HG02798 (cell line): ENCODE measurements around the gene ZNF512B.
"Not testable (repeated sequence)": the region's sequence is repeated elsewhere in the genome, so short reads cannot be mapped to it uniquely, and the experiment has no call there.

Experiments used
- ATAC-seq: cut with Tn5 transposase; IDR thresholded peaks from one replicate; pipeline ENCODE4 v1.9.1; 2021; ENCODE audit warnings: mild to moderate bottlenecking; ENCODE audit not compliant: unreplicated experiment, poor library complexity

ZNF512B gene

GRCh38 chr20:63979229-63979556 is 9.5 kb upstream of the ZNF512B start:
- ATAC-seq: no peak

DNA sequence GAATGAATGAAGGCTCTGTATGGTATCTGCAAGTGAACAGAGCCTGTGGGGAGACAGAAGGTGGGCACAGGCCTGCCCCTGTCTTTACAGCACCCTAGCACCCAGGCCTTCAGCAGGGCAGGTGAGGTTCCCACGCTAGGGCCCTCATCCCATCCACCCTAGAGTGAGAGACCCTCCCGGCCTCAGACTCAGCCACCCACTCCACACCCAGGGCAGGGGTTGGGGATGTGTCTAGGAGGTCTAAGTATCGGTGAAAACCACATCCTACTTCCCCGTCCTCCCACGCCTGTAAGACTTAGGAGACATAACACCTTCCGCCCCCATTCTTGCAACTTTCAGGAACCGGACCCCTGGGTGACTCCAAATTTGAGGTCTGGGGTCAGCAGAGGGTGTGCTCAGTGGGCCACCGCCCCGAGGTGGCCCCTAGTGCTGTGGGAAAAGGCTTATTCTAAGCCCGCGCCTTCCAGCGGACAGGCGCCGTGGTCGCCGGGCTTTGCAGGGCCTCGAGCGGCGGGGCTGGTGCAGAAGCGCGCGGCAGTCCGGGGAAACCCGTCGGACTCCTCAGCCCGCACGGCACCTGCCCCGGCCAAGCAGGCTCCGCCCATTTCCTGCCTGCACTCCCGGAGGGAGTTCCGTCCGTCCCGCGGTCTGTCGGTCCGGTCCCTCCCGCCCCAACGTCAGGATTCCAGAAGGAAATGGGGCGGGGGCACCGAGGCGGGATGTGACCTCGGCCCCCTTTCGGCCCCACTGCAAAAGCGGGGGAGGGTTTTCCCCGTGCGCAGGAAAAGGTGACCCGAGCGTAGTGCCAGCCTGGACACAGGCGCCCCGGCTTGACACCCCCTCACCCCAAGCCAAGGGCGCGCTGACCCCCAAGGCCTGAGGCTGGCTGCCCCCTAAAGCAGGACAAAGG is 8.8 kb upstream of the ZNF512B start:
- ATAC-seq: peak; percentile 44

DNA sequence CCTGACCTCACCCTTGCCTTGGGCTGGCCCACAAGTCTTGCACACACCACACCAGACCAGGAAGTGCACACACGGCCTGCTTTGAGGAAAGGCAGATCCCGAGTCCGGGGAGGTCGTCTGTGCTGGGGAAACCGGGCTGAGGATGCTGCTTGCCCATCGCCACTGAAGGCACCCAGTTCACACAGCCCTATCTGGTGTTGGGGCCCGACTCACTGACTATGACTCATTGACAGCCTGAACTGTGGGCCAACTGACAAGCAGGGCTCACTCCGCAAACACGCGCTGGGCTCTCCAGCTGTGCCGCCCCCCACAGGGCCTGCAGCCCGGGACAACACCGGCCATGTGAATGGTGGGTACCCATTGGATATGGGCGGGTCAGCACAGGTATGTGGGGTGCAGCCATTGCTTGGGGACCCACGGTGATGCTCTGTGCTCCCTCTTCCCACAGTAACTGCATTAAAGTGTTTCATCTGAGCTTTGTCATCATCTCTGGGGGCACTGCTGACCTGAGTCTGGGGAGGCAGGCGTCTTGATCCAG is 8.1 kb upstream of the ZNF512B start:
- ATAC-seq: no peak

DNA sequence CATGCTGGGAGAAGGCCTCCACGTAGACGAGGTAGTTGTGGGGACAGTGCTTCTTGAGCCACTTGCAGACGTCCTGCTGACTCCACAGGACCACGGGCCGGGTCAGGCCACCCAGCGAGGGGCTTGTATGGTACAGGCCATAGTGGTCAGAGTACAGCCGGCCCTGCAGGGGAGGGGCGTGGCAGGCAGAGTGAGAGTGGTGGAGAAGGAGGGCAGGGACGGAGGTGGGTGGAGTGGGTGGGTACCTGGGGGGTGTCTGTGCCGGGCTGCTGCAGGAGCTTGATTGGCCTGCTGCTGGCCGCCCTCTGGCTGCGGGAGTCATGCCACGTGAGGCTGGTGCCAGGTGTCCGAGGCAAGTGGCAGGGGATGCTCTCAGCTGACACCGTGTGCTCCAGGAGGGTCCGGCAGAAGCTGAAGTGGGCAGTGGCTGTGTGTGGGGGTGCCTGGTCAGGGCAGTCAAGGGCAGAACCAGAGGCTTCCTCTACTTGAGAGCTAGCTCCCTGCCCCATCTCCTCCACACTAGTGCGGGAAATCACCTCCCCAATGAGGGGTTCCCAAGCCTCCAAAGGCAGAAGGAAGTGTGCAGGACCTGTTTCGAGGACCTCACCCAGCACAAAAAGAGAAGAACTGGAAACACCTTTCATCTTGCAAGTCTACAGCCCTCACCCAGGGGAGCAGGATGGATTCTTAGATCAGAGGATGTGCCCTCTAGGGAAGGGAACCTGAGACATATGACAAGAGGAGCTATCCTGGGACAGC is 7.4 kb upstream of the ZNF512B start:
- ATAC-seq: no peak

DNA sequence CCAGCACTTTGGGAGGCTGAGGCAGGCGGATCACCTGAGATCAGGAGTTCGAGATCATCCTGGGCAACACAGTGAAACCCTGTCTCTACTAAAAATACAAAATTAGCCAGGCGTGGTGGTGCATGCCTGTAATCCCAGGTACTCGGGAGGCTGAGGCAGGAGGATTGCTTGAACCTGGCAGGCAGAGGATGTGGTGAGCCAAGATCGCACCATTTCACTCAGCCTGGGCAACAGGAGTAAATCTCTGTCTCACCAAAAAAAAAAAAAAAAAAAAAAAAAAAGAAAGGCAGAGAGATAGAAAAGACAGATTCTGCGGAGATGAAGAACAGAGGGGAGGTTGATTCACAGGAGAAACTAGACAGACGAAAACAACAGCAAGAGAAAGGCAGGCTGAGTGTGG is 6.8 kb upstream of the ZNF512B start:
- ATAC-seq: not testable (repeated sequence)

DNA sequence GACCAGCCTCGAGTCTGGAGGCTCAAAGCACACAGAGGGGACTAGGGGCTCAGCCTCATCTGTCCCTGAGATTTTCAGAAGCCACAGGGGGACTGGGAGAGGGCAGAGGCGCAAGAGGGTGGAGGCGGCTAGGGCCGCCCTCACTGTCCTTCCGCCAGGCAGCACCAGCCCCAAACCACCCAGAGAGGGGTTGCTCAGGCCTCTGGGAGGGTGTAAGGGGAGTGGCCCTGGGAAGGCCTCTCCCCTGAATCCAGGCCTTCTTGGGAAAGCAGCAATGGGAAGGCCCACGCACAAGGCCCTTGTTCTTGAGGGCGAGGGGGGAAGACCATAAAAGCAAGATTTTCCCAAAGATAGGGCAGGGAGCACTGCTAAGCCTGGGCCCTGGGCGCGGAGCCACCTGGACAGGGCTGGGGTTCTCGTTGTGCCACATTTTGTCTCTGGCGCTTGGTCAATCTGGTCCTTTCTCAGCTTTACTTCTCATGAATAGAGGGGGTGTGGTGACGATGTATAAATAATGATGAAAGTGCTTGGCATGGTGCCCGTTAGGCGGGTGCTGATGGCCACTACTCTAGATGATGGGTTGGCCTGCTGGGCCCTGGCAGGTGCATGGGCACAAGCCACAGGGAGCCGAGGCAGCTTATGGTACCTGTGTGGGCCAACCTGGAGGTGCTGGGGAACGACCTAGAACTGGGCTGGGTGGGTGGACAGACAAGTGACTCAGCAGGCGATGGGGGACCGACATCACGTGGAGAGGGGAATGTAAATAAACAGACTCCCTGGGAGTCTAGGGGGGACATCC is 4.9 kb upstream of the ZNF512B start:
- no peak for ATAC-seq

DNA sequence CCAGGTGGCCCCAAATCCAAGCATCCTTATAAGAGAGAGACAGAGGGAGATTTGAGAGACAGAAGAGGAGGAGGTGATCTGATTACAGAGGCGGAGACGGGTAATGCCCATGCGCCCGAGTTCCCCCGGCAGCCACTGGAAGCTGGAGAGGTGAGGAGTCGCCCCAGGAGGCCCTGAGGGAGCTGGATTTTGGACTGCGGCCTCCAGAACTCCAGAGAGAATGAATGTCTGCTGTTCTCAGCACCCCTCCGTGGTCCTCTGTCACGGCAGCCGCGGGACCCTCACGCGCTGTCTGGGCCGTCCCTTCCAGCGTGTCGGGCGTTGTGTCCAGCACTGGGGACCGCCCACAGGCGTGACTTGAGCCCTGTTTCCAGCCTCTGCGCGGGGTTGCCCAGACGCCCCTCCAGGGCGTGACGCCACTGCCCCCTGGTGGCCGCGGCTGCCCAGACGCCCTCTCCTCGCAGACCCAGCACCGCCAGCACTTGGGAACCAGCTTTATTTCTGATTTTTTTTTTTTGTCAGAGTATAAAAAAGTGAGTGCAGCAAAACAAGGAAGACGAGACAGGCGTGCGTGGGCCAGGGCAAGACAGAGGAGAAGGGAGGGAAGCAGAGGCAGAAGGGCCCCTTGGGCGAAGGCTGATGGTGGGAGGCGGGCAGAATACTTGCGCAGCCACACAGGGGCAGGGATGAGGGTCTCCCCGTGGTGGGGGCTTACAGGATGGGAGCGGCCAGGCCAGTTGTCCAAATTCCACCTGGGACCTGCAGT is 4.1 kb upstream of the ZNF512B start:
- peak; percentile 46 for ATAC-seq

DNA sequence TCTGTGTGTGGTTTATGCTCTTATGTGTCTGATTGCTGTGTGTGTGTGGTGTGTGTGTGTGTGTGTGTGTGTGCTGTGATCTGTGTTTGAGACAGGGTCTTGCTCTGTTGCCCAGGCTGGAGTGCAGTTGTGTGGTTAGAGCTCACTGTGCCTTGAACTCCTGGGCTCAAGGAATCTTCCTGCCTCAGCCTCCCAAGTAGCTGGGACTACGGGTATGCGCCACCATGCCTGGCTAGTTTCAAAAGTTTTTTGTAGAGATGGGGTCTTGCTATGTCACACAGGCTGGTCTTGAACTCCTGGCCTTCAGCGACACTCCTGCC is 3.4 kb upstream of the ZNF512B start:
- ATAC-seq: no peak

DNA sequence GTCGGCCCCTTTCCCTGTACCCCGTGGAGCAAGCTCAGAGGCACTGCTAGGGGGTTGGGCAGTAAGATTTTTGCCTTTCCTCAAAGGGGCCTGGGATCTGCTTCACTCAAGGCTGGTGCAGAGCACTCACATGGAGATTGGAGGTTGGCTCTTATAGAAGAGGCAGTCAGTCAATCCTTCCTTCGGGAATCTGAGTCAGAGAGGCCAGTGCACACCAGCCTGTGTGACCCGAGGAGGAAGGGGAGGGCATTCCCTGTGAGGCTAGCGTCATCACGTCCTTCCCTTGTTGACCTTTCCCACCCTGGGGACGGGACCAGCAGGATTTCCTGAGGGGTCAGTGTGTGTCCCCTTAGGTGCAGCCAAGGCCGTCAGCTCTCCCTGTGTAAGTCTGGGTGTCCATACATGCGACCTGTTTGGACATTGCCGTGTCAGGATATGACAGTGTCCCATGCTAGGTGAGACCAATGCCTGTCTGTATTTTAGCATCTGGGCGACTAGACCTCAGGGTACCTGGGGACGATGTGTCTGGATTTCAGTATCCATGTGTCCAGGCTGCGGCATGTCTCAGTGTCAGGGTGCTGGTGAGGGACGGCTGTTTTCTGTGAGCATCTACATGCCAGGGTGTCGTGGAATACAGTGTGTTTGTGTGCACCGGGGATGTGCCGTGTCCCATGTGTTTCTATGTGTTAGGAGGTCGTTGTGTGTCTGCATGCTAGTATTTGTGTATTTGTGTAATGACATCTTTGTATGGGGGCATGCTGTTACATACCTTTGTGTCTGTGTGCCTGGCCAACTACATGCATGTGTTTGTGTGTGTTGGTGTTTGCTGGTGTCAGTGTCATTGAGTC is 2.8 kb upstream of the ZNF512B start:
- ATAC-seq: no peak

- not testable (repeated sequence) for ATAC-seq
Measured at GRCh38 chr20:63971960-63972311, 2.2 kb upstream of the ZNF512B start.

DNA sequence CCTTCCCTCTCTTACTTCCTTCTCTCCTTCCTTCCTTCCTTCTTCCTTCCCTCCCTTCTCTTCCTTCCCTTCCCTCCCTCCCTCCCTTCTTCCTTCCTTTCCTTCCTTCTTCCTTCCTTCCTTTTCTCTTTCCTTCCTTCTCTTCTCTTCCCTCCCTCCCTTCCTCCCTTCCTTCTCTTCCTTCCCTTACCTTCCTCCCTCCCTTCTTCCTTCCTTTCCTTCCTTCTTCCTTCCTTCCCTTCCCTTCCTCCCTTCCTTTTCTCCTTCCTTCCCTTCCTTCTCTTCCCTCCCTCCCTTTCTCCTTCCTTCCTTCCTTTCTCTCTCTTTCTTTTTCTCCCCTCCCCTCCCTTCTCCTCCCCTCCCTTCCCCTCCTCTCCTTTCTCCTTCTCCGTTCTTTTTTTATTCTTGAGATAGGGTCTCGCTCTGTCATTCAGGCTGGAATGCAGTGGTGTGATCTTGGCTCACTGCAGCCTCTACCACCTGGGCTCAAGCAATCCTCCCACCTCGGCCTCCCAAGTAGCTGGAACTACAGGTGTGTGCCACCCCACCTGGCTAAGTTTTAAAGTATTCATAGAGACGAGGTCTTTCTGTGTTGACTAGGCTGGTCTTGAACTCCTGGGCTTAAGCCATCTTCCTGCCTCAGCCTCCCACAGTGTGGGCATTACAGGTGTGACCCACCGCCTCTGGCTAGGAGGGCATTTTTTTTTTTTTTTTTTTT is 1.1 kb upstream of the ZNF512B start:
- no peak for ATAC-seq

GRCh38 chr20:63968928-63969760 is 586 bp downstream of the ZNF512B start:
- ATAC-seq: peak; percentile 6

DNA sequence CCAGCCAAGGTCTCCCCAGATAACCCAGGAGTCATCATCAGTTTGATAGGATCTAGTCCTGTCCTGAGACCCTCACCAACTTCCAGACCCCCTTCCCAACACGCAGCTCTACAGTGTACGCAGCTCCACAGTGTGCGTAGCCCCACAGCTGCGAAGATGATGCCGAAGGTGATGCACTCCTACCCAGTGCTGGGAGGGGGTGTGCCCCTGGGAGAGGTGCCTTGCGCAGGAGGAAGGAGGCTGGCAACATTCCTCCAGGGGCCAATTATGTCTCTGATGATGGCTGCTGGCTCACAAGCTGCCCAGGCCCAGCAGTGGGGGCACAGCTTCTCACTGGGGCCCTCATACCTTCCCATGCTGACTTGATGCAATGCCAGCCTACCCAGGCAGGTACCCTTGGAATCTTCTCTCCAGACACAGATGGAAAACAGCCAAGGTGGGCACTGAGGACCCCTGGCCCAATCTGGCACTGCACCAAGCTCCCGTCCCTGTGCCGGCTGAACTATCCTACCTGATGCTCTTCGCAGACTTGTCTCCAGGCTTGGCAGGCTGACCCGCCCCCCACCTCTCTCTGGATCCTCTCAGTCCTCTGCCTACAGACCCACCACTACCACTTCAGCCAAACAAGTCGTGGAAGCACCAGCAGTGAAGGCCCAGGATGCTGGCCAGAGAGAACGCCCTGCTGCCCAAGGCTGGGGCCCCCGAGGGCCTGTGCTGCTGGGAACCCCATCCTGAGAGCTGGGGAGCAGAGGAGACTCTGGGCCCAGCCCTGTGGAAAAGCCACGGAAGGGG is 1.4 kb downstream of the ZNF512B start:
- no peak for ATAC-seq

DNA sequence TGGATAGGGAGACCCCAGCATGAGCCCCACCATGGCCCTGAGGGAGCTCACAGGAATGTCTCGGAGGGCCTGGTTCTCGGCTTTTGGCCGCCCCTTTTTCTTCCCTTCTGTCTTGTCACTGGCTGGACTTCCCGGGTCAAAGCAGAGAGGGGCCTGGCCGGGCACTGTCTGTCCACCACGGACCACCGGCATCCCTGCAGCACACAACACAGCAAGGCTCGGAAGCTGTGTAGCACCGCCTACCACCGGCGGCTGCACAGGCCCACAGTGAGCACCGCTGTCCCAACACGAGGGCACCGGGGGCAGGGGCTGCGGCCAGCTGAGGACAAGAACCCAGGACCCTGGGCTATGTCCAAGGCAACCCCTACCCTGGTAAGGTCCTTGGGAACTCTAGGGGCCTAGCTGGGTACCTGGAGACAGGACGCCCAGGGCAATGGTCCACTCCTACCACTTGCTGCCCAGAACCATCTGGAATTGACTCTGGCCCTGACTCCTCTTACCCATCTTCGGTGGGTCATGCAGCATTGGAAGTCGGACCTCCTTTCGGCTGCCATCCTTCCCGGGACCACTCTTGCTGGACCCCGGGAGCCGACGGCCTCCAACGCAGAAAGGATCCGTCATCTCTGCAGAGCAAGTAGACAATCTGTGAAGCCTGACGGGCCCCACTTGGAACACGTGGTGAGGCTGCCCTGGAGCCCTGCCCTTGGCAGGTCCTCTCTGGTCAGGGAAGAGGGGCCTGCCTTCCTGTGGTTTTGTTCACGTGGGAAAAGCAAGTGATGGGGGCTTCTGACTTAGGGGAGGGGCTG is 2.2 kb downstream of the ZNF512B start:
- ATAC-seq: no peak

DNA sequence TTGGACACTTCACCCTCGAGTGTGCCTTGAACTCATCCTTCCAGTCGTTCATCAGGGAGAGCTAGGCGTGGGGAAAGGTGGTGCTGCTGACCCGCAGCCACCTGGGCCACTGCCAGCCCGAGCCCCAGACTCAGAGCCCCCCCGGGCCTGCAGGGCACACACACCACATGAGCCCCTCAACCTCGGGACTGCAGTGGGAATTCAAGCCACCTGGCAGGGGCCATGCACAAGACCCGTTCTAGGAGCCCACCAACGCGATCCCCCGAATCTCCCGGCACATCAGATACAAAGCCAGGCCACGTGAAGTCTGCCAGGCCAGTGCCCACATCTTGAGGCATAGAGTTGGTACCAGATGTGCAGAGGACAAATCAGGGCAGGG is 2.8 kb downstream of the ZNF512B start:
- no peak for ATAC-seq
